Measurements from ENCODE around the gene TBX2.

- no peak for TF ChIP-seq POLR2A (IDR thresholded peaks at IDR 0.05)
- no peak for TF ChIP-seq CTCF (IDR thresholded peaks at IDR 0.05)
Observed at GRCh38 chr17:61379457-61380216, 20.0 kb upstream of the TBX2 start.

Data from adrenal gland (tissue), 5 donors.